Coronary artery (tissue), 2 donors: ENCODE results near the gene TBCK.

Experiments
- DNase-seq: peaks from one replicate; pipeline ENCODE4 v3.0.0-alpha.2; 2017; ENCODE audit warnings: low spot score
- H3K27ac ChIP-seq, 2 donors: fragments of 200-600 bp; sonication (generic); one replicate each; pipeline ENCODE4 v1.5.1; 2016 to 2019
- H3K4me3 ChIP-seq: fragments of 200-600 bp; sonication (generic); 2 replicates; pipeline ENCODE4 v1.5.1; 2016; ENCODE audit warnings: mild to moderate bottlenecking, moderate library complexity
- CTCF ChIP-seq: fragments of 200-600 bp; sonication (generic); IDR thresholded peaks from one replicate; pipeline ENCODE4 v1.5.1; 2019; ENCODE audit warnings: antibody characterized with exemption

Gene TBCK

GRCh38 chr4:106338671-106339070, 22.7 kb upstream of the TBCK start:
- H3K4me3 ChIP-seq, result no peak overlapping the region
- TF ChIP-seq CTCF, result no peak
- H3K27ac ChIP-seq, result no peak overlapping the region
- no peak for DNase-seq

GRCh38 chr4:106337916-106338315, 21.9 kb upstream of the TBCK start:
- no peak overlapping the region for H3K4me3 ChIP-seq
- no peak for DNase-seq
- no peak for TF ChIP-seq CTCF
- H3K27ac ChIP-seq, result no peak overlapping the region

GRCh38 chr4:106336618-106337017, 20.6 kb upstream of the TBCK start:
- no peak for DNase-seq
- no peak overlapping the region for H3K4me3 ChIP-seq
- H3K27ac ChIP-seq, result no peak overlapping the region
- no peak for TF ChIP-seq CTCF

GRCh38 chr4:106334741-106335470, 18.9 kb upstream of the TBCK start:
- no peak for TF ChIP-seq CTCF
- H3K27ac ChIP-seq, result no peak overlapping the region
- DNase-seq, result no peak
- H3K4me3 ChIP-seq, result no peak overlapping the region

GRCh38 chr4:106333186-106333585, 17.2 kb upstream of the TBCK start:
- DNase-seq, result no peak
- Histone ChIP-seq H3K27ac (no peak overlapping the region), H3K4me3 (no peak overlapping the region)
- no peak for TF ChIP-seq CTCF

GRCh38 chr4:106329041-106329618, 13.1 kb upstream of the TBCK start:
- no peak for DNase-seq

More at GRCh38 chr4:106329041-106329618, 13.1 kb upstream of the TBCK start:
- peak; percentile 25 for TF ChIP-seq CTCF
- no peak overlapping the region for H3K27ac ChIP-seq
- H3K4me3 ChIP-seq, result no peak overlapping the region
